ENCODE measurements around the gene AIG1. TPM values are rescaled to one million over a fixed set of nuclear protein-coding genes. Genes with fewer than 3 reads are reported as not detected.
"Not testable (repeated sequence)": the region's sequence is repeated elsewhere in the genome, so short reads cannot be mapped to it uniquely, and the experiment has no call there.

The AIG1 gene
- polyA plus RNA-seq, result 10 to 100 TPM; 10.4 to 30.2 (median 23.8) TPM

GRCh38 chr6:143060806-143061596 lies at the start of gene AIG1:
TSS of gene AIG1 (plus strand) at chr6:143060889. CDS start at chr6:143060926, 37 bp downstream.
- H3K27ac ChIP-seq (ENCODE audit: low read depth, low read length), result peak within 1 kb of the TSS; percentile 21
- WGBS, 3 donors, result 7 to 15% (median 8%) methylated on average over 27 to 50 of the region's 50 CpGs

- no peak overlapping the region for H3K27ac ChIP-seq (ENCODE audit: low read depth, low read length)
- 72 to 86% (median 75%) methylated on average over 2 of the region's 2 CpGs for WGBS, 3 donors
Observed at GRCh38 chr6:143014764-143015163, 45.9 kb upstream of the AIG1 start.

DNA sequence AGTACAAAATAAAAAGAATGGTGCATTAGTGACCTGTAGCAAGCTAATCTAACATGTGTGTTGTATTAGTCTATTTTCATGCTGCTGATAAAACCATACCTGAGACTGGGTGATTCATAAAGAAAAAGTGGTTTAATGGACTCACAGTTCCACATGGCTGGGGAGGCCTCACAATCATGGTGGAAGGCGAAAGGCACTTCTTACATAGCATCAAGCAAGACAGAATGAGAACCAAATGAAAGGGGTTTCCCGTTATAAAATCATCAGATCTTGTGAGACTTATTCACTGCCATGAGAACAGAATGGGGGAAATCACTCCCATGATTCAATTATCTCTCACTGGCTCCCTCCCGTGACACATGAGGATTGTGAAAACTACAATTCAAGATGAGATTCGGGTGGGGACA lies 45.4 kb upstream of the AIG1 start:
- WGBS, 3 donors, result 85 to 86% (median 85%) methylated on average over 4 of the region's 4 CpGs
- no peak overlapping the region for H3K27ac ChIP-seq (ENCODE audit: low read depth, low read length)

DNA sequence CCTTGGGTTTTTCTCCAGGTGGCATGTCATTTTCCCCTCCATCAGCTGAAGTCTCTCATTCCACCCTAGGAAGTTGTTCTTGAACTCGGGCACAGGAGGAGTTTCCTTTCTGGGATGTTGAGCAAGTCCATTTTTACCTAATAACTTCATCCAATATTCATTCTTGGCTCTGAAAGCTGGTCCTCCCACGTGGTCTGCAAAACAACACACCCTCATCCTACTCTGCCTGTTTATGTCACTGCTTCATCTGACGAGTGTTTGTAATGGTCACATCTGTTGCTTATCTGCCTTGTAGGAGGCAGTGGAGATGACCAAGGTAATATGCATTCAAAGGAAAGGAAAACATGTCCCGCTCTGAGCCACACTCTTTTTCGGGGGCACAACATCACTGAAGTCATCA lies 41.7 kb upstream of the AIG1 start:
- WGBS, 3 donors, result 55 to 60% (median 55%) methylated on average over 5 of the region's 5 CpGs
- H3K27ac ChIP-seq (ENCODE audit: low read depth, low read length), result no peak overlapping the region

GRCh38 chr6:143020862-143021261 lies 39.8 kb upstream of the AIG1 start:
- not testable (repeated sequence) for H3K27ac ChIP-seq (ENCODE audit: low read depth, low read length)
- WGBS, 3 donors, result 53 to 64% (median 63%) methylated on average over 2 of the region's 2 CpGs

DNA sequence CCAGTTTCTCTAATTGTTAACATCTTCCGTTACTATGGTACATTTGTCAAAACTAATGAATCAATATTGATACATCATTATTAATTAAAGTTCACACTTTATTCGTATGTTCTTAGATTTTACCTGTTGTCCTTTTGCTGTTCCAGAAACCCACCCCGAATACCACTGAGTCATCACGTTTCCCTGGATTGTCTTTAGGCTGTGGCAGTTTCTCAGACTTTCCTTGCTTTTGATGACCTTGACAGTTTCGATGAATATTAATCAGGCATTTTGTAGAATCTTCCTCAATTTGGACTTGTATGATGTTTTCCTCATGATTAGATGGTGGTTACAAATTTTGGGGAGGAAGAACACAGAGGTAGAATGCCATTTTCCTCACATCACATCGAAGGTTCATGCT lies 39.1 kb upstream of the AIG1 start:
- no peak overlapping the region for H3K27ac ChIP-seq (ENCODE audit: low read depth, low read length)
- 93 to 96% (median 94%) methylated on average over 6 of the region's 6 CpGs for WGBS, 3 donors

DNA sequence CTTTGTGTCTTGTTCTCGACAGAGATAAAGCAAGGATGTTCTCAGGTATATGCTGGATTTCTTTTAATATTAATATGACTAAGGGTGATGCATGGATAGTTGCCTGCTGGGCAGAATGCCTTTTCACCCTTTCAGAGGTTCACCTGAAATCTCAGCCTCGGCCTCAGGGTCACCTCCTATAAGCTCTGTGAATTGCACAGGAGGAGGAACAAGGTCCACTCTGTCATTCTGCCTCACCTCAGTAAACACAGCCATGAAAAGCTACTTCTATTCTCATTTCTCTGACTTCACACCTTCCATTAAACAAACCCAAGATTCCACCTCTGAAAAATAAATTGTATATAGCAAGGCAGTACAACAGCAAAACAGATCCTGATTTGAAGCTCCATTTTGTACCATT lies 38.1 kb upstream of the AIG1 start:
- WGBS, 3 donors, result 51 to 94% (median 88%) methylated on average over 2 of the region's 2 CpGs

GRCh38 chr6:143023695-143024094 lies 37.0 kb upstream of the AIG1 start:
- no peak overlapping the region for H3K27ac ChIP-seq (ENCODE audit: low read depth, low read length)
- WGBS, 3 donors, result 69 to 81% (median 73%) methylated on average over 1 of the region's 1 CpG

More for the DNA sequence above, 38.1 kb upstream of the AIG1 start:
- no peak overlapping the region for H3K27ac ChIP-seq (ENCODE audit: low read depth, low read length)

GRCh38 chr6:143024977-143025376 lies 35.7 kb upstream of the AIG1 start:
- no peak overlapping the region for H3K27ac ChIP-seq (ENCODE audit: low read depth, low read length)

GRCh38 chr6:143026696-143027449 lies 33.8 kb upstream of the AIG1 start:
- H3K27ac ChIP-seq (ENCODE audit: low read depth, low read length), result no peak overlapping the region
- WGBS, 3 donors, result 45 to 70% (median 59%) methylated on average over 5 of the region's 5 CpGs

- 75 to 80% (median 80%) methylated on average over 9 of the region's 9 CpGs for WGBS, 3 donors
- H3K27ac ChIP-seq (ENCODE audit: low read depth, low read length), result no peak overlapping the region
Observed at GRCh38 chr6:143034689-143035334, 25.9 kb upstream of the AIG1 start.

- H3K27ac ChIP-seq (ENCODE audit: low read depth, low read length), result no peak overlapping the region
- 47 to 66% (median 57%) methylated on average over 2 of the region's 2 CpGs for WGBS, 3 donors
Observed at GRCh38 chr6:143037470-143037869, 23.2 kb upstream of the AIG1 start.

- no peak overlapping the region for H3K27ac ChIP-seq (ENCODE audit: low read depth, low read length)
Observed at GRCh38 chr6:143038833-143039232, 21.9 kb upstream of the AIG1 start.

GRCh38 chr6:143039548-143039947 lies 21.1 kb upstream of the AIG1 start:
- WGBS, 3 donors, result 83 to 87% (median 84%) methylated on average over 4 of the region's 4 CpGs
- no peak overlapping the region for H3K27ac ChIP-seq (ENCODE audit: low read depth, low read length)

DNA sequence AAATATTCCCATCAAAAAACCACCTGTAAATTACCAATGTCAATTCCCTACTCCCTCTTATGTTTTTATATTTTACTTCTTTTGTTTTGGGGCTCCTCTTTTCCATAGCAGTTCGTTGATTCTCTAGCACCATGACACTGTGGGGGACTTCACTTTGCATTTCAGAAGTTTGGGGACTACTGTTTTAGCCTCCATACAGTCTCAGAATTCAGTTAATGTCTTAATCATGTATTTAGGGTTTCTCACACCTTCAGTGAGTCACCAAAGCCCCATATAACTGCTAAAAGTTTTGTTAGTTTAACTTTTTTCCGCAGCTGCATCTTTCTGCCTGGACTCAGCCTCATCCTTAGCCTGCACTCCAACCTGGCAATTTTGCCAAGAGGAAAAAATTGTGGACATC lies 20.7 kb upstream of the AIG1 start:
- 76 to 84% (median 79%) methylated on average over 2 of the region's 2 CpGs for WGBS, 3 donors
- H3K27ac ChIP-seq (ENCODE audit: low read depth, low read length), result no peak overlapping the region

GRCh38 chr6:143044345-143044744 lies 16.3 kb upstream of the AIG1 start:
- 93 to 98% (median 93%) methylated on average over 4 of the region's 4 CpGs for WGBS, 3 donors

GRCh38 chr6:143049611-143050010 lies 11.1 kb upstream of the AIG1 start:
- 86 to 90% (median 89%) methylated on average over 10 of the region's 10 CpGs for WGBS, 3 donors

More at GRCh38 chr6:143044345-143044744, 16.3 kb upstream of the AIG1 start:
- not testable (repeated sequence) for H3K27ac ChIP-seq (ENCODE audit: low read depth, low read length)

DNA sequence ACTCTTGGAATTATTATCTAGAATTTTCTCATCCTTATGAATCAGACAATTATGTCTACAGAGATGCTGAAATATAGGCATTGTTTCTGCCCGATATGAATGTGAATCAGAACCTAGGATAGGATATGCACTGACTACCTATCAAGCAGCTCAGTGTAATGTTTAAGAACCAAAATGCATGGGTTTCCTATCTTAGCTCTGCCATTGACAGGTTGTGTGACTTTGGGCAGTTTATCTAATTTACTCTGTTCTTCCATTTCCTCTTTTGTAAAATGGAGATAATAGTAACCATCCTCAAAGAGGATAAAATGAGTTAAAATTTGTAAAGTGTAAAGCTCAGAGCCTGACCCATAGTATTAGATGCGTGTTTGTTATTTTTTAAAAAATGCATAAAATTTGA lies 10.2 kb upstream of the AIG1 start:
- WGBS, 3 donors, result 91 to 94% (median 91%) methylated on average over 2 of the region's 2 CpGs

More at GRCh38 chr6:143049611-143050010, 11.1 kb upstream of the AIG1 start:
- no peak overlapping the region for H3K27ac ChIP-seq (ENCODE audit: low read depth, low read length)

GRCh38 chr6:143052282-143052681 lies 8.4 kb upstream of the AIG1 start:
- 74 to 88% (median 82%) methylated on average over 5 of the region's 5 CpGs for WGBS, 3 donors
- no peak overlapping the region for H3K27ac ChIP-seq (ENCODE audit: low read depth, low read length)

More for the DNA sequence above, 10.2 kb upstream of the AIG1 start:
- H3K27ac ChIP-seq (ENCODE audit: low read depth, low read length), result no peak overlapping the region
